Hypothalamus (tissue), 51 donors: ENCODE results near the gene XBP1.
"Not testable (repeated sequence)": the region's sequence is repeated elsewhere in the genome, so short reads cannot be mapped to it uniquely, and the experiment has no call there.

Experiments
- DNase-seq, 51 donors: peaks; one replicate each; lab custom pipeline; 2025; lab: John Stamatoyannopoulos, UW

The XBP1 gene

DNA sequence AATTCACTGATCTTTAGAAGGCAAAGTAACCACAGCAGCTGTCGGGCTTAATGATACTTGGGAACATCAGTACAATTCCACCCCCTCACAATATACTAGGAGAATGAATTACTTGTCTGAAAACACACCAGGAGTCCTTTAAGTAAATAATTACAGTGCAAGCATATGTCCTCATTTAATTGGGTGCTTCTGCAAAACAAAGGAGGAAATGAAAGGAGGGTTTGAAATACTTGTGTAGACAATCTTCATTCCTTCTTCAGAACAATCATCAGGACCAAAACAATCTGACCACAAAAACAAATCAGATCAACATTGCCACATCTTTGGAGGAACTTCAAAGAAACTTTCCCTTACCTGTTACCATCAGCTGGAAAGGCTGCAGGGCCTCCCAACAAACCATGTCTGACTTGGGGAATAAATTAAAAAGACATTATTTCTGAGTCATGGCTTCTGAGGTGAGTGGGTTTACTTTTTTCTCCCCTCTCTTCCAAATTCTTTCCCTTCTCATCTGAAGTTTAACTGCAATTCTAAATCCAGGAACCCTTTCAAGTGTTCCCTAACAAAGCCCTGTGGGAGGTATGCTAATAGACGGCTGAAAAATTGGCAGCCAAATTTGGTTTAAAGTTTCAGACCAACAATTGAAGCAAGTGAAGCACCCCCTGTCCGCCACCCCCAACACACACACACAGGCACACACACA lies 40.4 kb downstream of the XBP1 start:
- DNase-seq = peak in 1 of 51 donors; percentile 47

DNA sequence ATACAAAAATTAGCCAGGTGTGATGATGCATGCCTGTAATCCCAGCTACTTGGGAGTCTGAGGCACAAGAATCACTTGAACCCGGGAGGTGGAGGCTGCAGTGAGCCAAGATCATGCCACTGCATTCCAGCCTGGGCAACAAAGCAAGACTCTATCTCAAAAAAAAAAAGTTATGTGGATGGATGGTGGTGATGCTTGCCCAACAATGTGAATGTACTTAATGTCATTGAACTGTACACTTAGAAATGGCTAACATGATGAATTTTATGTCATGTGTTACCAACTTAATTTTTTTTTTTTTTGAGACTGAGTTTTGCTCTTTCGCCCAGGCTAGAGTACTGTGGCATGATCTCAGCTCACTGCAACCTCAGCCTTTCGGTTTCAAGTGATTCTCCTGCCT lies 45.9 kb downstream of the XBP1 start:
- DNase-seq = not testable (repeated sequence)

DNA sequence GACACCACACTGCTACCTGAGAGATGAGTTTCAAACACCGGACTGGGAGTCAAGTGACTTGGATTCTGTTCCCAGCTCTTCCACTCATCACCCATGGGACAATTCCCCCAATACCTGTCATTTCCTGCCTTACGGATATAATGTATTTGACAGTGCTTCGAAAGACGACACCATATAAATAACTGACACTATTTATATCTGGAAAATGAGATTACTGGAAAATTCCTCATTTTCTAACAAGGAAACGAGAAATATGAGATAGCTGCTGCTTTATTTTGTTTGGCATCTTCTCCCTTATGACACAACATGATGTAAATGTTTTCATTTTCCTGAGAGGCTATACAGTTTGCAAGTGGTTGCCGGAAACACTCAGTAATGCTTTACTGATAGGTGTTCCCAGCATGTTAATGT lies 49.9 kb downstream of the XBP1 start:
- DNase-seq = no peak
